Kidney epithelial cell (primary cell): ENCODE measurements around the gene TLK1. TPM values are rescaled to one million over a fixed set of nuclear protein-coding genes. Genes with fewer than 3 reads are reported as not detected.

Source experiments
- DNase-seq: peaks from one replicate; pipeline ENCODE4 v3.0.0-alpha.2; 2010; ENCODE audit warnings: low read depth
- H3K27me3 ChIP-seq: 2 replicates; pipeline ENCODE4 v1.6.0; 2011; ENCODE audit warnings: low read length; ENCODE audit not compliant: control insufficient read depth, insufficient read depth
- H3K36me3 ChIP-seq: 2 replicates; pipeline ENCODE4 v1.5.1; 2011; ENCODE audit warnings: low read length; ENCODE audit not compliant: control insufficient read depth, insufficient read depth
- H3K4me3 ChIP-seq: 2 replicates; pipeline ENCODE4 v1.5.1; 2011; ENCODE audit warnings: low read depth, mild to moderate bottlenecking, control low read depth, low read length
- total RNA-seq: library from RNA; depleted of rRNA; stranded (reverse); fragments of >200 nt; gene quantifications from 2 replicates; pipeline ENCODE4 v1.2.3, GENCODE V29; 2015
- TF ChIP-seq, protein P1 (sequence below): IDR thresholded peaks from 2 replicates; pipeline ENCODE4 v1.5.1; 2011; ENCODE audit warnings: mild to moderate bottlenecking, moderate library complexity, low read length, control low read depth, inconsistent platforms; ENCODE audit not compliant: insufficient read depth, poor library complexity, severe bottlenecking

TLK1 gene
- total RNA-seq, 1 donor from 2014 or later, result 24.4 TPM

- Histone ChIP-seq H3K27me3 (no peaks in the 10 kb centered on the region), H3K4me3 (no peak overlapping the region), H3K36me3 (no peaks in the 10 kb centered on the region)
- TF ChIP-seq, protein P1, sequence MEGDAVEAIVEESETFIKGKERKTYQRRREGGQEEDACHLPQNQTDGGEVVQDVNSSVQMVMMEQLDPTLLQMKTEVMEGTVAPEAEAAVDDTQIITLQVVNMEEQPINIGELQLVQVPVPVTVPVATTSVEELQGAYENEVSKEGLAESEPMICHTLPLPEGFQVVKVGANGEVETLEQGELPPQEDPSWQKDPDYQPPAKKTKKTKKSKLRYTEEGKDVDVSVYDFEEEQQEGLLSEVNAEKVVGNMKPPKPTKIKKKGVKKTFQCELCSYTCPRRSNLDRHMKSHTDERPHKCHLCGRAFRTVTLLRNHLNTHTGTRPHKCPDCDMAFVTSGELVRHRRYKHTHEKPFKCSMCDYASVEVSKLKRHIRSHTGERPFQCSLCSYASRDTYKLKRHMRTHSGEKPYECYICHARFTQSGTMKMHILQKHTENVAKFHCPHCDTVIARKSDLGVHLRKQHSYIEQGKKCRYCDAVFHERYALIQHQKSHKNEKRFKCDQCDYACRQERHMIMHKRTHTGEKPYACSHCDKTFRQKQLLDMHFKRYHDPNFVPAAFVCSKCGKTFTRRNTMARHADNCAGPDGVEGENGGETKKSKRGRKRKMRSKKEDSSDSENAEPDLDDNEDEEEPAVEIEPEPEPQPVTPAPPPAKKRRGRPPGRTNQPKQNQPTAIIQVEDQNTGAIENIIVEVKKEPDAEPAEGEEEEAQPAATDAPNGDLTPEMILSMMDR, result no peak
- DNase-seq, result no peak
Measured at GRCh38 chr2:170984079-170984478, 176.6 kb downstream of the TLK1 start.

GRCh38 chr2:170975943-170976270 lies 184.8 kb downstream of the TLK1 start:
- no peak overlapping the region for H3K4me3 ChIP-seq
- H3K36me3 ChIP-seq, result no peaks in the 10 kb centered on the region
- DNase-seq, result no peak
- H3K27me3 ChIP-seq, result peaks cover 2% of the 10 kb centered on the region
- TF ChIP-seq, protein P1, result no peak

- Histone ChIP-seq H3K27me3 (peaks cover 2% of the 10 kb centered on the region), H3K36me3 (no peaks in the 10 kb centered on the region), H3K4me3 (no peak overlapping the region)
- DNase-seq, result no peak
- TF ChIP-seq, protein P1, result no peak
Measured at GRCh38 chr2:170975127-170975942, 185.4 kb downstream of the TLK1 start.

- no peak overlapping the region for H3K4me3 ChIP-seq
- no peak for DNase-seq
Measured at GRCh38 chr2:170974304-170974993, 186.2 kb downstream of the TLK1 start.

GRCh38 chr2:170973492-170974303 lies 187.0 kb downstream of the TLK1 start:
- peak; percentile 51 for DNase-seq
- TF ChIP-seq, protein P1, result peak; percentile 75
- Histone ChIP-seq H3K4me3 (peak overlapping the region; percentile 51), H3K27me3 (peaks cover 2% of the 10 kb centered on the region), H3K36me3 (no peaks in the 10 kb centered on the region)

More at GRCh38 chr2:170974304-170974993, 186.2 kb downstream of the TLK1 start:
- Histone ChIP-seq H3K36me3 (no peaks in the 10 kb centered on the region), H3K27me3 (peaks cover 2% of the 10 kb centered on the region)
- TF ChIP-seq, protein P1, result no peak
